ENCODE data around the gene EIF4EBP3. TPM values are rescaled to one million over a fixed set of nuclear protein-coding genes. Genes with fewer than 3 reads are reported as not detected.
"Not testable (repeated sequence)": the region's sequence is repeated elsewhere in the genome, so short reads cannot be mapped to it uniquely, and the experiment has no call there.

Gene EIF4EBP3
- total RNA-seq, 1 donor from 2014 or later: not detected

DNA sequence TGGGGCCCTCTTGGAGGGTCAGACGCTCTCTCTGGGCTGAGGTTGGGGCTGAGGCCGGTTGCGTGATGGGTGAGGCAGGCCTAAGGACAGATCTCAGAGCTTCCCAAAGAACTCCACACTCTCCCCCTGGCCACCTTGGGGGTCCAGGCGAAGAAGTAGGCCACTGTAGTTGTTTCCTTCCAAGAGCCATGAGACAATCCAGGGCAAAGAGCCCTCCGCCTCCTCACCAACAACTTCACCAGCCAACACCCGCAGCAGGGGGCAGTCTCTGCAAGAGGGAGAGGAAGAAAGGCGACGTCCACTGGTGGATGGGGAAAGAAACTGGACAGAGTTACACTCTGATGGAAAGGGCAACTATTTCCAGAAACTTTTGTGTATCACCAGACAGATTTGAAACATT, 27.8 kb downstream of the EIF4EBP3 start:
- peak; percentile 32 for DNase-seq (ENCODE audit: low spot score)

DNA sequence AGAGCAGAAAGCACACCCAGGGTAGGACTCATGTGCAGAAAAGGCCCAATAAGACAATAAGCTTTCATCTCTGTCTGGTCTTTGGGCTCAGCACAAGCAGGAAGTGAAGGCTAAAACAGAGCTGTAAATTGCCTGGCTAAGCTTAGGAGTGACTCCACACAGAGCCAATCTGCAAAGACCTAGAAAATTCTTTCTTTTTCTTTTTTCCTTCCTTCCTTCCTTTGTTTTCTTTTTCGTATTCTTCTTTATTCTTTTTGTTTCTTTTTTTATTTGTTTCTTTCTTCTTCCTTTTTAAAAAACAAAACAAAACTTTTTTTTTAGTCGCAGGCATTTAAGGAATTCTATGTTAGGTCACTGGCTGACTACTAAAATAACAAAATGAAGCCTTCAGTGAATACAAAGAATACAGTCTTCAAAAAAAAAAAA, 29.3 kb downstream of the EIF4EBP3 start:
- no peak for DNase-seq (ENCODE audit: low spot score)

DNA sequence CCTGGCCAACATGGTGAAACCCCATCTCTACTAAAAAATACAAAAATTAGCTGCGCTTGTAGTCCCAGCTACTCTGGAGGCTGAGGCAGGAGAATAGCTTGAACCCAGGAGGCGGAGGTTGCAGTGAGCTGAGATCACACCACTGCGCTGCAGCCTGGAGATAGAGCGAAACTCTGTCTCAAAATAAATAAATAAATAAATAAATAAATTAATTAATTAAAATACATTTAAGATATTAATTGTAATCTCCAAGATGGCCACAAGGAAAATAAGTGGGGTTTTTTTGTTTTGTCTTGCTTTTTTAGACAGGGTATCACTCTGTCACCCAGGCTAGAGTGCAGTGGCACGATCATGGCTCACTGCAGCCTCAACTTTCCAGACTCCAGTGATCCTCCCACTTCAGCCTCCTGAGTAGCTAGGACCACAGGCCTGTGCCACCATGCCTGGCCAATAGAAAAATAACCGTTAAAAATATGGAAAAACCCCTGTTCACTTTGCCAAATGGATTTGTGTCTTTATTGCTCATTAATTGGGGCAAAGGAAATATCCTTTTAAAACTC, 31.8 kb downstream of the EIF4EBP3 start:
- not testable (repeated sequence) for DNase-seq (ENCODE audit: low spot score)

DNA sequence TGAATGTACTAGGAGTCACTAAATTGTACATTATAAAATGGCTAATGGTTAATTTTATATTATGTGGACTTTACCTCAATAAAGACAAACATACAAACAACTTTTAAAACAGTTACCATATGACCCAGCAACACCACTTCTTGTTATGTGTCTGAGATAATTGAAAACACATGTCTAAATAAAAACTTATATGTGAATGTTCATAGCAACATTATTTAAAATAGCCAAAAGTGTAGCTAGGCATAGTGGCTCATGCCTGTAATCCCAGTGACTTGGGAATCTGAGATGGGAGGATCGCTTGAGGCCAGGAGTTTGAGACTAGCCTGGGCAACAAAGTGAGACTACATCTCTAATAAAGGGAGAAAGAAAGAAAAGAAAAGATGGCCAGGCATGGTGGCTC, 40.0 kb downstream of the EIF4EBP3 start:
- DNase-seq (ENCODE audit: low spot score): no peak

DNA sequence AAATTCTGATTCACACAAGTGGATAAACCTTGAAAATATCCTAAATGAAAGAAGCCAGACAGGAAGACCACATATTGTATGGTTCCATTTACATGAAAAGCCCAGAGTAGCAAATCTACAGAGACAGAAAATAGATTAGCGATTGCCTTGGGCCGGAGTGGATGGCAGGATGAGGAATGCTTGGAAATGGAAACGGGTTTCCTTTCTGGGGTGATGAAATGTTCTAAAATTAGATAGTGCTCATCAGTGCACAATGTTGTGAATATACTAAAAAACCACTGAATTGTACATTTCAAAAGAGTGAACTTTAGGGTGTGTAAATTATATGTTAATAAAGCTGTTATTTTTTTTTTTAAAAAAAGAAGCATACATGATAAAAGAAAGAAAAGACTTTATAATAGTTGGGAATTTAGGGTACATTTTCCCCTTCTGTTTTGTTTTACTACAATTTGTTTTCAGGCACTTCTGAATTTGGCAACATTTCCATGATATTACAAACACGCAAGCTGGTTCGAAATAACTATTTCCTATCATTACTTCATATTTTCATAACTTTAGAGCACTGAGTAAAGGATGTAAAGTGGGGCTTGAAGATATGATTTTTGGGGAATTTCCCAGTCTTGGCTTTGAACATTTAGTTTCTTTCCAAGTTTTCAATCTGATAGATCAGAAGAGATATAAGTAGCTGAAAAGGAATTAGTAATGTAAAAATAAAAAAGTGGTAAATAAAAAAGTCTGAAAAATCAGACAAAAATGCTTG, 41.0 kb downstream of the EIF4EBP3 start:
- DNase-seq (ENCODE audit: low spot score): no peak

DNA sequence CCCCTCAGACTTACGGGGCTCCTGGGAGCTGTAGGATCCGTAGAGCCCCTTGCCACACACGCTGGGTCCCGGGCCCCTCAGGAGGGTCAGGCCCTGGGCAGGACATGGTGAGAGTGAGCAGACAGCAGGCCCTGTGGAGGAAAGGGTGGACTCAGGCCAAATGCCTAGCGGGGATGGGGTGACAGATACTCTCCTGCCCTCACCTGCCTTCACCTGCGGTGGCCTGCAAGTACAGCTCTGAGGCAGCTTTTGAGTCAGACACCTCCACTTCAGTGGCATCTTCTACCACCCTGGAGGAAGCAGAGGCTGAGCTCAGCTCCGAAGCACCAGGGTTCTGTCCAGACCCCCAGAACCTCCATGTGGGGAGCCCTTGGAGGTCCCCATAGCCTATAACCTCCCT, 43.4 kb downstream of the EIF4EBP3 start:
- no peak for DNase-seq (ENCODE audit: low spot score)

DNA sequence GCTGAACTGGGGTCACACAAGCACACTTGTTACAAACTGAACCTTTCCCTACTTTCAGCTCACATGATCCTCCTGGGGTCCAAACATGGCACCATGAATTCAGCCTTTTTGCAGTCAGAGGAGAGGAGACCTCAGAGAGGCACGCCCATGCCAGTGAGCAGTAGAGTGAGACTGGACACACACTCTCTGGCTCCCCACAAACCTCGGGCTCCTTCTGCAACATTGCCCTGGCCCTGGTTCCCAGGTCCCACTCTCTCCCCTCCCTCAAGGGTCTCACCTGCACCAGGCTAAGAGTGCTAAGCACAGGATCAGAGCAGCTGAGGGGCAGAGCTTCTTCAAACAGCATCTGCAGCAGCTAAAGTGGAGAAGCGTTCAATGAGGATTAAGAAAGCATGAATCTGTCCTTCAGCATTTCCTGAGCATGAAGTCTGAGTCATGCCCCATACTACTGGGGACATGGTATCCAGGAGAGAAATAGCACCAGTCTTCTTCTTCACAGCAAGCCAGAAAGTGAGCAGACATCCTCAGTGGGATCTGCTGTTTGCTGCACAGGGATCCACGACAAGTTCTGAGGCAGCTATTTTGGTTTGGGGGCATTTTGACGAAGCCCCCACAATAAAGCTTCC, 44.4 kb downstream of the EIF4EBP3 start:
- DNase-seq (ENCODE audit: low spot score): no peak

DNA sequence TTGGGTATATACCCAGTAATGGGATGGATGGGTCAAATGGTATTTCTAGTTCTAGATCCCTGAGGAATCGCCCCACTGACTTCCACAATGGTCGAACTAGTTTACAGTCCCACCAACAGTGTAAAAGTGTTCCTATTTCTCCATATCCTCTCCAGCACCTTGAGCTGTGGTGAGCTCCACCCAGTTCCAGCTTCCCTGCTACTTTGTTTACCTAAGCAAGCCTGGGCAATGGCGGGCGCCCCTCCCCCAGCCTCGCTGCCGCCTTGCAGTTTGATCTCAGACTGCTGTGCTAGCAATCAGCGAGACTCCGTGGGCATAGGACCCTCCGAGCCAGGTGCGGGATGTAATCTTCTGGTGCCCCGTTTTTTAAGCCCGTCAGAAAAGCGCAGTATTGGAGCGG, 45.6 kb downstream of the EIF4EBP3 start:
- not testable (repeated sequence) for DNase-seq (ENCODE audit: low spot score)

DNA sequence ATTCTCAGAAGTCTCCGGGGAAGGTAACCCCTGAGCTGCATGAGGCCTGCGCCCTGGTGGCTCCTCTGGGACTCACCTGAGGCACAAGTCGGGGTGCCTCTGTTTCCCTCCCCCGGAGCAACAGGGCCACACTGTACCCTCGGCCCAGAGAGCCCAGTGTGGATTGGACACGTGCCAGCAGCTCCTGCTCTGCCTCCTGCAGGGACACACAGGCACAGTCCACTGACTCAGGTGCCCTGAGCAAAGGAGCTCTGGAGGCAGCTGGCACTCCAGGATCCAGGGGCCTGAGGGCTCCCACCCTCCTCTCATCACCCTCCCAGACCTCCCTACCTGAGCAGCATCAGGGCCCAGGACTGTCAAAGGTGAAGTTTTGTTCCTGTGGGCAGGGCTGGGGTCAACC, 46.7 kb downstream of the EIF4EBP3 start:
- no peak for DNase-seq (ENCODE audit: low spot score)

DNA sequence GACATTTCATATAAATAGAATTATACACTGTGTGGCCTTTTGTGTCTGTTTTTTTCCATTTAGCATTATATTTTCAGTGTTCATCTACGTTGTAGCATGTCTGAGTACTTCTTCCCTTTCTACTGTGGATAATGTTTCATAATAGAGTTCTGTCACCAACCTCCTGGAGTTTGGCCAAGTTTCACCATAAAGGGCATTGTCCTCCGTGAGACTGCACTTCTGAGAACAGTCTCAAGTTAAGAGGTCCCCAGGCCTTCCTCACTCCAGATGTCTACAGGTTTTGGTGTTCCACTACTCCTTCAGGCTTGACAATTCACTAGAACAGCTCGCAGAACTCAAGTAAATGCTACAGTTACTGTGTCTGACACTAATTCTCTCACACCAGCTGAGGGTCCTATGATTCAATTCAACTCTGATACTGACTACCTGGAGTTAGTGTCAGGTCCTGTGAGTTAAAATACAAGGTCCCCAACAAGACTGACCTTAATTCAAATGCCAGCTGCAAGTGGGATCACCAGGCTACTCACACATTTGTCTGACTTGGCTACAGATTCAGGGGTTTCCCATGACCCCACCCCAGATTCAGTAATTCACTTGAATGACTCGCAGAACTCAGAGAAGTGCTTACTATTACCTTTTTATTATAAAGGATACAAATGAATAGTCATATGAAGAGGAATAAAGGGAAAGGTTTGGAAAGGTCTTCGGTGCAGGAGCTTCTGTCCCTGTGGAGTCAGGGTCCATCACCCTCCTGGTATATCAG, 48.3 kb downstream of the EIF4EBP3 start:
- DNase-seq (ENCODE audit: low spot score): peak; percentile 42

DNA sequence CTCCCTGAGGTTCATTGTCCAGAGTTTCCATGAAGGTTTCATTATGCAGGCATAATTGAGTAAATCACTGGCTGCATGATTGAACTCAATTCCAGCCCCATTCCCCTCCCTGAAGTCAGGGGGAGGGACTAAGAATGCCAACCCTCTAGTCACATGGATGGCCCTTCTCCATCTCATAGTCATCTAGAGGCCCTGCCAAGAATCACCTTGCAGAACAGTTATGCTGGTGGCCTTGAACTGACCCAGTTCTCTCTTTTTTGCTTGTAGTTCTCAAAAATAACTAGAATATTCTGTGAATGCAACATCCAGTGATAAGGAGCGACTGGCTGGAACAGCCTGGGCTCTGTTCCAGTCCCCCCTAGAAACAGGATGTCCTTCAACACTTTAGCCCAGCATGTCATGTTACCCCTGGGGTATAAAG, 48.9 kb downstream of the EIF4EBP3 start:
- DNase-seq (ENCODE audit: low spot score): no peak

DNA sequence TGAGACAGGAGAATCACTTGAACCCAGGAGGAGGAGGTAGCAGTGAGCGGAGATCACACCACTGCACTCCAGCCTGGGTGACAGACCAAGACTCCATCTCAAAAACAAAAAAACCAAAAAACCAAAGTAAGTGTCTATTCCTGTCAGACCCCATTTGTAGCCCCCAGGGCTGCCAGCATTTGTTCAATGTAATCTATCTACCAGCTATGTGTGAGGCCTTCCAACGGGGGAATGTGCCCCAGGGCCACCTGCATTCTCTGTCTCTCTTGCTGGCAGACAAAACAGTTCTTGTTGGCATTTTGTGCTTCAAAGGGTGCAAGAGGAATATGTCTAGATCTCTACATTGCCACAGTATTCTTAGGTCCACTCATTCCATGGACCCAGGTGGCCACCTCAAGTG, 51.4 kb downstream of the EIF4EBP3 start:
- DNase-seq (ENCODE audit: low spot score): no peak

Other genes starting within 250 kb of the EIF4EBP3 start
- 62.8 TPM for gene PFDN1, start 244.6 kb upstream of the EIF4EBP3 start, total RNA-seq (ENCODE audit: insufficient read depth, low replicate concordance)
- gene HBEGF, start 201.1 kb upstream of the EIF4EBP3 start, total RNA-seq (ENCODE audit: insufficient read depth, low replicate concordance): 30.8 TPM
- not detected for gene SLC4A9, start 187.5 kb upstream of the EIF4EBP3 start, total RNA-seq (ENCODE audit: insufficient read depth, low replicate concordance)
- 104 TPM for gene ANKHD1, start 145.8 kb upstream of the EIF4EBP3 start, total RNA-seq (ENCODE audit: insufficient read depth, low replicate concordance)
- gene SRA1, start 9.8 kb downstream of the EIF4EBP3 start, total RNA-seq (ENCODE audit: insufficient read depth, low replicate concordance): 12.0 TPM
- gene APBB3, start 16.9 kb downstream of the EIF4EBP3 start, total RNA-seq (ENCODE audit: insufficient read depth, low replicate concordance): 21.9 TPM
- 12.3 TPM for gene SLC35A4, start 17.2 kb downstream of the EIF4EBP3 start, total RNA-seq (ENCODE audit: insufficient read depth, low replicate concordance)
- gene CD14, start 85.5 kb downstream of the EIF4EBP3 start, total RNA-seq (ENCODE audit: insufficient read depth, low replicate concordance): 66.7 TPM
- gene TMCO6, start 91.8 kb downstream of the EIF4EBP3 start, total RNA-seq (ENCODE audit: insufficient read depth, low replicate concordance): 7.5 TPM
- gene NDUFA2, start 100.0 kb downstream of the EIF4EBP3 start, total RNA-seq (ENCODE audit: insufficient read depth, low replicate concordance): 32.7 TPM
- 124 TPM for gene IK, start 100.2 kb downstream of the EIF4EBP3 start, total RNA-seq (ENCODE audit: insufficient read depth, low replicate concordance)
- 19.0 TPM for gene WDR55, start 117.2 kb downstream of the EIF4EBP3 start, total RNA-seq (ENCODE audit: insufficient read depth, low replicate concordance)
- gene DND1, start 125.9 kb downstream of the EIF4EBP3 start, total RNA-seq (ENCODE audit: insufficient read depth, low replicate concordance): 0.96 TPM
- 31.1 TPM for gene HARS1, start 143.7 kb downstream of the EIF4EBP3 start, total RNA-seq (ENCODE audit: insufficient read depth, low replicate concordance)
- 20.0 TPM for gene HARS2, start 143.8 kb downstream of the EIF4EBP3 start, total RNA-seq (ENCODE audit: insufficient read depth, low replicate concordance)
- 35.4 TPM for gene ZMAT2, start 152.8 kb downstream of the EIF4EBP3 start, total RNA-seq (ENCODE audit: insufficient read depth, low replicate concordance)
- gene PCDHA1, start 238.5 kb downstream of the EIF4EBP3 start, total RNA-seq (ENCODE audit: insufficient read depth, low replicate concordance): 5.3 TPM
- 3.4 TPM for gene PCDHA2, start 247.2 kb downstream of the EIF4EBP3 start, total RNA-seq (ENCODE audit: insufficient read depth, low replicate concordance)